HG02840 (cell line): Measurements from ENCODE around the gene SEPSECS.

Experiments
- ATAC-seq: cut with Tn5 transposase; IDR thresholded peaks from one replicate; pipeline ENCODE4 v1.9.1; 2021; ENCODE audit warnings: mild to moderate bottlenecking, moderate library complexity, moderate number of reproducible peaks; ENCODE audit not compliant: unreplicated experiment, low FRiP score

The SEPSECS gene

DNA sequence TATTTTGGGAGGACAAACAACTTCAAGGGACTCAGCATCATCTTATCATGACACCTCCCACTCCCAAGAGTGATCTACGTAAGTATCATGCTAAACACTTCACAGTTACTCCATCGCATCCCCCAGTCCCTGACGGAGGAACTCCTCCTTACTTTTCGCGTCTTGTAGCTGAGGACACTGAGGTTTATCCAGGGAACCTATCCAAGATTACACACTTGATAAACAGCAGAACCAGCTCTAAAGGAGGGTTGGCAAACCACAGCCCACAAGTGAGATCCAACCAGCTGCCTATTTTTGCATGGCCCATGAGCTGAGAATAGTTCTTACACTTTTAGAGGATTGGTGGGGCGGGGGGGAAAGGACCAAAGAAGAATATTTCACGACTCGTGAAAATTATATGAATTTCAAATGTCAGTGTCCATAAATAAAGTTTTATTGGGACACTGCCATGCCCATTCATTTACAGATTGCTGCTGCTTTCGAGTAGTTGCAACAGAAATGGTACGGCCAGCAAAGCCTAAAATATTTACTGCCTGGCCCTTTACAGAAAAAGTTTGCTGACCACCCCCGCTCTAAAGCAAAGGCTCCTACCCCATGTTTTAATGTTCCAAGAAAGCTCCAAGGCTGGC is 47.8 kb downstream of the SEPSECS start:
- ATAC-seq, result no peak

DNA sequence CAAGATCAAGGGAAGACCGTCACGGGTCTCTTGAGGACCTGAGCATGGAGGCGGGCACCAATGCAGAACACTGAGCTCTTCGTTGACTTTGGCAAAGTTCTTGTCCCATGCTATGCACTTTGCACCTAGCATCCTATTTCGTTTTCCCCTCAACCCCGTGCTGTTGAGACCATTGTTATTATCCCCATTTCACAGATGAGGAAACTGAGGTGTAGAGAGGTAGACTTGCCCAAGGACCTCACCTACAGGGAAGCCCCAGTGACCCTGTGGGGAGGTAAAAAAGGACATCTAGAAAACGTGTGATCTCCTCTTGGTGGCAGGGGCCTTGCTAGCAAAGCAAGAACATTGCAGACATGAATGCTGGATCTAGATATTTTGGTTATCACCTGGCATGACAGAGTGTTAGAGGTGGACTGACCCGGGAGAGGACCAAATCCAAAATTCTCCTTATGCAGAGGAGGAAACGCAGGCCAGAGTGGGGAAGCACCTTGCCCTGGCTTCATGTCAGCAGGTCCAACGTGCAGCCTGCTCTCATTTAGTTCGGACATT is 48.5 kb downstream of the SEPSECS start:
- no peak for ATAC-seq

DNA sequence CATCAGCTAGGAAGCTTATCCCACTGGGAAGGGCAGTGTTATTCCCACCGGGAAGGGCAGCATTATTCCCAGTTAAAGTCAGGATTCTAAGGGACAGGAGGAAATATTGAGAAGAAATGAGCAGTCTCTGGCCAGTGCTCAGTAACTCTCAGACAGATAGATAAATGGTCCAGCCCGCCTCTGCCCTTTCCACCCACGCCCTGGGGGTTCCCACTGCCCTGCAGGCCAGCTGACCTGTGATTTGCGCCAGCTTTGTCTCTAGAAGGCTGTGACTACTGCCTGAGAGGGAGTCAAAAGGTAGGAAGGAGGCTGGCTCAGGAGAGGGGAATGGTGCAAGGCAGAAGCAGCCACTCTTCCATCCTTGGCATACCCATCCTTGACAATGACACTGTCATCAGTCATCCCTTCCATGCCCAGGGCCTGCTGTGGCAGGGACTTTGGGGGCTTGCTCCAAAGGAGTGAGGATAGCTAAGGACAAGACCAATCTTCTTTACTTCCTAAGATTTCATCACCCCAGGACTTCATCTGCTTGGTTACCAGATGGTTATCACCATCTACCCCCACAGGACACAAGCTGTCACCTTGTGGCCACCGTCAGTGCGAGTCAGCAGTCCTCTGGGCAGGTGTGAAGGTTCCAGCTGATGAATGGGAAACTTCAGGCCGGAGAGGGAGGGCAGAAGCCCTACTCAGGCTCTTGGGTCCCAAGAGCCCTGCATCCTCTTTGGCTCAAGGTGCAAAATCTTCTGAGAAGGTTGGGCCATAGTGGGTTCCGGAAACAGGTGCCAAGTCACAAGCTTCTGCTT is 49.5 kb downstream of the SEPSECS start:
- no peak for ATAC-seq

DNA sequence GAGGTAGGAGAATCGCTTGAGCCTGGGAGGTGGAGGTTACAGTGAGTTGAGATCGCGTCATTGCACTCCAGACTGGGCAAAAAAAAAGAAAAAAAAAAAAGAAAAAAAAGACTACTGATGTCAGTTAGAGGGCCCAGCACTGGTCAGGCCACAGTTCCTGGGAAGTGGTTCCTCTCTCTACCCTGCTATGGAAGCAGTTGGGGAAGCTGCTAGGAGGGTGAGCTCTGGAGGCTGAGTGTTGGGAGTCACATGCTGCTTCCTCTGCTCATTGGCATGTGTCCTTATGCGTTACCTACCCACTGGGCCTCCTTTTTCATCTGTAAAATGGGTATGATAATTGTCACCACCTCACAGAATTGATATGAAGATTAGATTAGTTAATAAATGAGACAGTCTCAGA is 50.7 kb downstream of the SEPSECS start:
- no peak for ATAC-seq

DNA sequence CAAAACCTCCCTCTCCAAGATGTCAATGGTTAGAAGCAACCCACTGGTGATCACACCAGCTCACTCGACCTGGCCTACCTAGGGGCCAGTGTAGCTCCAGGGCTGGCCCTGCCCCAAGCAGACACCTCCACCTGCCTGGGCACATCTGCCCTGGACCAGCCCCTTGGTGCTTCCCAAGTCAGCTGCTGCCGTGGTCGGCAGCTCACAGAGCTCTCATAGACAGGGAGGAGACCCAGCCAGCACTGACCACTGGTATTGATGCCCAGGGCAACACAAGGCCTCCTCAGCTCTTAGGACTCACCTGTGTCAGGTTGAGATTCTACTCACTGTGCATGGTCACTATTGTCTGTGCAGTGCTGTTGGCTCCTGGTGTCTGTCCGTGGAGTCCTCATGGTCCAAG is 51.7 kb downstream of the SEPSECS start:
- no peak for ATAC-seq

DNA sequence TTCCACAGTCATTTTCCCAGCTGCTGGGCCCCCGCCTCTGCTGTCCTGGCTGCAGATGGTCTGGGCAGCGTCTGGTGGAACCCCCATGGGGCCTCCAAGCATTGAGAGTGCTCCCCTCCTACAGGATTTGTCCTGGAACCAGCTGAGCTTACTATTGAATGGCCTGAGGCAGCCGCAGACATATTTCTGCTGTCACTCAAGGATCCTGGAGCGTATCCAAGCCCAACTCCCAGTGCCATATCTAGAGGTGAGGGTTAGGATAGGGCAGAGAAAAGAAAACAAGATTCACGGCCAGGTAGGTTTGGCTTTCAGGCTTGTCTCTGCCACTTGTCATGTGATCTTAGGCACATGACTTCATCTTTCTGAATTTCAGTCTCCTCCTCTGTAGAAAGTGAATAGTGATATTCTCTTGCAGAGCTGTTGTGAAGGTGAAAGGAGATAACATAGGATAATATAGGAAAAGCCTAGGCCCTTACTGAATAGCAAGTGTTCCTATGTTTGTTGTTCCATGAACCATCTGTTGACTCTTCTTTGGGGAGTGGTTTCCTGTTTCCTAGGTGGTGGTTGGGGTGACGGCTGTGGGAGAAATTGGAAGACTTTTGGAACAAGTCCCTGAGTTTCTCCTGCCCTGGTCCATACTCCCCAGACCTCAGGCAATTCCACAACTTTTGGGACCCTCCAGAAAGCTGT is 52.3 kb downstream of the SEPSECS start:
- ATAC-seq, result no peak

DNA sequence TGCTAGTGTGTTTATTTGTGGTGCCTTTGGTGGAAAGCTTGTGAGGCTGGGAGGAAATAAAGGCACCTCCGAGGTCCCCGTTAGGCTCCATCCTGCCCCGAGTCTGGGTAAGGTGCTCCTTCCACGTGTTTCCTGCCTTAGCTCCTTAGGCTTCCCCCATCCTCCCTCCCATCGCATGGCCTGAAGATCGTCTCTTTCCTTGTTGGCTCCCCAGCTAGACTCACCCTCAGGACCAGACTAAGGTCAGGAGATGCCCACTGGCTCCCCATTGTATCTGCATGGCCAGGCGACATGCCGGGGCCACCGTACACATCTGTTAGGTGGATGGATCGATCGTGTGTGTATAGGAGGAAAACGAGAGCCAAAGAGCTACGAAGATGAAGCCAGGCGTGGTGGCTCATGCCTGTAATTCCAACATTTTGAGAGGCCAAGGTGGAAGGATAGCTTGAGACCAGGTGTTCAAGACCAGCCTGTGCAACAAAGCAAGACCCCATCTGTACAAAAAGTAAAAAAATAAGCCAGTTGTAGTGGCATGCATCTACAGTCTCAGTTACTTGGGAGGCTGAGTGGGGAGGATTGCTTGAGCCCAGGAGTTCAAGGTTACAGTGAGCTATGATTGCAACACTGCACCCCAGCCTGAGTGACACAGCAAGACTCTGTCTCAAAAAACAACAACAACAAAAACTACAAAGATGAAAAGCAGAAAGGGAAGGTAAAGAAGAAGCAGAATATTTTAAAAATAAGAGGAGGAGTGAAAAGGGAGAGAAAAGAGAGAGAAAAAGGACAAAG is 53.7 kb downstream of the SEPSECS start:
- no peak for ATAC-seq

DNA sequence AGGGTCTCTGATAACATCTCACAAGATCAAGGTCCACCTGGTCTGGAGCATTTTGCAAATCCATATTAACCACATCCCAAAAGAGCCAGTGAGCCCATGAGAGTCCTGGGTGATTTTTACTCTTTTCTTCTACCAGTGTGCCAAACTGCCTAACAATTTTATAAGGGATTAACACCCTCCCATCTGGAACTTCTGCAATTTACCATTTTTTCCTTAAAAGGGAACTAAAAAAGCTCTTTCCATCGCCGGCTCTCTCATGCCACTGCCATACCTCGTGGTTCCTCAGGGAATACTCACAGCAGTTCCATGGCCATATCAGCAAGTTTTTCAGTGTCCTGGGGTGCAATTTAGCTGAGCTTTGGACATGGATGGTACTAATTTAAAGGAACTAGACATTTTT is 55.7 kb downstream of the SEPSECS start:
- no peak for ATAC-seq

DNA sequence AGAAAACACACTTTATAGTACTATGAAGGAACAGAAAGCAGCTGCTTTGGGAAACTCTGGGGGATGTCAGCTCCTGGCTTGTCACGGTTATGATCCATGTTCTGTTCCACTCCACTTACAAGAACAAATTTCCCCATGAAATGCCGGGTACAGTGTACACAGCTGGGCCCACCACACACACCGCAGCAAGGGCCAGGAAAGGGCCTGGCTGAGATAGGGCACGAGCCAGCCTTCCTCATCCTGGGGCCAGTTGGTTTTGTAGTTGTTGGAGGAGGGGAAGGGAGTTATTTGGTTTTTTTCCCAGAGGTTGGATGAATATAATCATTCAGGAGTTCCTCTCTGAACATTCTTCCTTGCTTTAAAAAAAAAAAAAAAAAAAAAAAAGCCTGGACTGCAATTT is 56.8 kb downstream of the SEPSECS start:
- no peak for ATAC-seq

DNA sequence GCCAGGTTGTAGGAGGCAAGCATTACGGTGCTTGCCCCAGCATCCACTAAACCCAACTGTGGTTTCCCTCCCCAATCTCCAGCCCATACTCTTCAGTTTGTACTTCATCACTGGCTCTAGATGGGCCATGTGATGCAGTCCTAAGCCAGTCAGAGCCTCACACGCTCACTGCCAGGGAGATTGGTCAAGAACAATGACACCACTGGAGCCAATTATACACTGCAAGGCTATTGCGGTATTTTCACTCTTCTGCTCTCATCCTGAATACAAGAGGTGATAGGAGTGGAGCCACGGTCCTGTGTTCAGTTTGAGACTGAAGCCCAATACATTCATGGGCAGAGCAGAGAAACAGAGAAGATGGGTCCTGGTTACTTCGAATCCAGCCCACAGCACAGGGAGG is 58.4 kb downstream of the SEPSECS start:
- ATAC-seq, result no peak

DNA sequence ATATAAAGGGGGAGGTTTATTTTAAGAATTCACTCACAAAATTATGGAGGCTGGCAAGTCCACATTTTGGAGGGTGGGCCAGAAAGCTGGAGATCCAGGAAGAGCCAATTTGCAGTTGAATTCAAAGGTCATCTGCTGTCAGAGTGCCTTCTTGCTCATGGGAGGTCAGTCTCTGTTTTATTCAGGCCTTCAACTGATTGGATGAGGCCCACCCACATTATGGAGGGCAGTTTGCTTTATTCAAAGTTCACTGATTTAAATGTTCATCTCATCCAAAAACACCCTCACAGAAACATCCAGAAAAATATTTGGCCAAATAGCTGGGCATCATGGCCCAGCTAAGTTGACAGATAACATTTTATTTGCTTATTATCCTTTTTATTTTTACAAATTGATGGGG is 59.5 kb downstream of the SEPSECS start:
- ATAC-seq, result no peak

DNA sequence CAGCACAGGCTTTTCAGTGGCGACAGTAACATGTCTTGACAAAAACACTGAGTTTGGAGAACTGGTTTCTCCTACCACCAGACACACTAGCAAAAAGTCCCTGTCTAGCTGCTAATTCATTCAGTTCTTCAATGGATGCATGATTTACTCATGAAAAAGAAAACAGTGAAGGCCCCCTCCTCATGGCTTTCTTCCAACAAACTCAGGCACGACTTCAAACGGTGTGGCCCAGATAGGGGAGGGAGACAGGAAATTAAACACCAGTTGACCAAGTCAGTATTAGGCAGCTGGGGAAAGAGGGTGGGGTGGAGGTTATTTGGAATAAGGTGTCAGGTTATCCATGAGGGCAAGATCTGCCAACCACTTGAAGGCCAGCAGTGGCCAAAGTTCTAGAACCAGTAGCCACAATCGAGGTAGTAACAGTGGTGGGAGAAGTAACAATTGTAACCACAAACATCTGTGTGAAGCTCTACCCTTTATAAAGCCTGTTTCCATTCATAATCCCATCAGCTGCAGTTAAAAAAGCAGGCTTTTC is 60.2 kb downstream of the SEPSECS start:
- ATAC-seq, result no peak

DNA sequence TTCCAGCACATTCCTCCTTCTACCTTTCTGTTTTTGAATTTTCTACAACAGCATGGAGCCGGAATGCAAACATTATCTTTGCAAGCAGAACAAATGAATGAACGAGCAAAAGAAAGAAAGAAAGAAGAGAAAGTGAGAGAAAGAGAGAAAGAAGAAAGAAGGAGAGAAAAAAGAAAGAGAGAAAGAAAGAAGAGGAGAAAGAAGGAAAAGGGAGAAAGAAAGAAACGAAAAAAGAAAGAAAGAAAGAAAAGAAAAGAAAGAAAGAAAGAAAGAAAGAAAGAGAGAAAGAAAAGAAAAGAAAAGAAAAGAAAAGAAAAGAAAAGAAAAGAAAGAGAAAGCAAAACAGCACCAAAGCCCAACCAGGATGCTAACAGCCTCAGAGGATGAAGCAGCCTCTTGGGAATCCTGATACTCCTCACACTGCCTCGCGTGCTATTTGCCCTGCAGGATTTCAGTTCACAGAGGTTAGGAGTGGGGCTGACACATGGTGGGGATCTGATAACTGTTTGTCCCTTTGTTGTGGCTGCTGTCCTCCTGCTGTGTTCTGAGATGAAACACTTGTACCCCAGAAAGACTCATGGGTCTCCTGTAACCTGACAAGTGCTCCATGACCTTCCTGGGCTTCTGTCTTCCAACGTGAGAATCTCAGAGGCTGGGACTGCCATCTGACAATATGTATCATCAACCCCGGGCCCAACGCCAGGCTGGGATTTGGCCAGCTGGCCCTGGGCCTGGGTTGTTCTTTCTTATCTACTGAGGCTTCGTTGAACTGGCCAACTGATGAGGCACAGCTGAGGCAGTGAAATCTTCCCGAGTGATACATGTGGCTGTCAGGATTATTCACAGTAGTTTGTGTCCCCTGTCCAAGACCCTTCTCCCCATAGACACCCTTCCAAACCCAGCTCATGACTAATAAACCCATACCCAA is 61.0 kb downstream of the SEPSECS start:
- ATAC-seq, result no peak

DNA sequence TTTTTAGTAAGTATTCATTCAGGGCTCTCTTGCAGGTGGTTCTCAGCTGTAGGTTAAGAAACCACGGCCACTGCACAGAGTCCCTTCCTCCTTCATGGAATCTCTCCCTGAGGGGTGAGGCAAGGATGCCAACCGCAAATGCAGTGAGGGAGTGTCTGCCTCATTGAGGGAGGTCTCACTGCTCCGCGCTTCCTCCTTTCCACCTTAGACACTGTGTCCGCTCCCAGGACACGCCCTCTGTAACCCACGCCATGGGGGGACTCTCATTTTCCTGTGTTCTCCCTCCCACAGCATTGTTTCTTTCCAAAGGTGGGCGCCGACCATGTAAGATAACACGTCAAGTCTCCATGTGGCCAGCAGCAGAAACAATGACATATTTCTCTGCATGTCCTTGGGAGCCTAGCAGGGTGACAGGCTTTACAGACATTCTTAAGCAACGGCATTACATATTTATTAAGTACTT is 63.2 kb downstream of the SEPSECS start:
- no peak for ATAC-seq

DNA sequence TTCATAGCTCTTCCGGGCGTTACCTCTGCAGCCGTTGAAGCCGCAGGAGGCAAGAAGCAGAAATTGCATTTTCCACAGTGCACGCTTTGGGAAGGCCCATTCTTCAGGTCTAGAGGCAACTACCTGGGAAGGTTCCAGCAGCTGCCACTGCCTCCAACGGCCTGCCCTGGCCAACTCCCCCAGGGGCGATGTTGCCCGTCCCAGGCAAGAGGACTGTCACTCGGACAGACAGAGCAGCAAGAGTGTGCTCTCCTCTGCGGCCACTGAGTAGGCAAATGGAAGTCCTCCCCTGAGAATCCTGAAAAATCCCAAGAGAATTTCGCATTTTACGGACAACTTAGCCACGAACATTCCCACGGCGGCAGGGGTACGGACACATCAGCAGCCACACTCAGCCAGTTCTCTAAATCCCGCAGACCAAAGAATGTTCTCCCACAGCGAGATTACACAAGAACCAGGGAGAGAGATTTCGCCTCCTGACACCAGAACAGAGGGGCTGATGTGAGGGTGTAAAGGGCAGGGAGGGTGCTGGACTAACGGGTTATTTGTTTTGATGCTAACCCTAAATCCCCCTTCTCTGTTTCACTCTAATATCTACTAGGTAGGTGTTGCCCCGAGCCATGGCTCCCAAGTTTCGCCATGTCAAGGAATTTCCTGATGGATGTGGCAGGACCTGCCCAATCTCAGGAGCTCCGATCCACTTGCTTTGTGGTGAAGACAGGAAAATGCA is 63.8 kb downstream of the SEPSECS start:
- ATAC-seq, result no peak

DNA sequence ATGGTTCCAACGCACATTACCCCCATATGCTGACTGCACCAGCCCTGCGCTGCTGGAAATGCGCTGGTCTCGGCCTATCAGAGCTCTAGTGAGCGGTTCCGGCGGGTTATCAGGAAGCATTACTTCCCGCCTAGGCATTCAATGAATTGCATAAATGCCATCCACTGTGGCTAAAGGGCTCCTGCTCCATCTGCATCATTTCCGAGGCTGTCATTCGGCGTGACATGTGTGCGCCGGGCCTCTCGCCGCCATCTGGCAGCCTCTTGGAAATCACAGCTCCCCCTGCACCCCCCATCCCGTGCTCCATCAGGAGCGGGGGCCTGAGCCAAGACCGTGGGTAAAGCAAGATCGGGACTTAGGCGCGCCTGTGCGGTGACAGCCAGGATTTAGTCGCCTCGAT is 64.4 kb downstream of the SEPSECS start:
- ATAC-seq, result no peak

DNA sequence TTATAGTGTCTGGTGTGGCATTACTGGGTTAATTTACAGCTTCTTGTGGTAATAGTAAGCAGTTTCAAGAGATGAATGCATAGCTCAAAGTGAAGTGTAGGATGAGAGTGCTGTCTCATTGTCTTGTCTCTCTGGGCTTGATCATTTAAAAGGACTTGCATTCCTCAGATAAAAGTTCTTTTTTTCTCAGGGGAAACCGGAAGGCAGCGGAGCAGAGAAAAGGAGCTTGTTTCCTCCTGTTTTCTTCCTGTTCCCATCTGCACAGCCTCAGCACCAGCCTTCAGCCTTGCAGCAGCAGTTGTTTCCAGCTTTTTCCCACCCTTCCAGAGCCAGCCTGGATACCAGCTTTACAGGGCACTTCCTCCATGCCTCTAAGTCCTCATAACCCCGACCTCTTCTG is 68.1 kb downstream of the SEPSECS start:
- no peak for ATAC-seq

DNA sequence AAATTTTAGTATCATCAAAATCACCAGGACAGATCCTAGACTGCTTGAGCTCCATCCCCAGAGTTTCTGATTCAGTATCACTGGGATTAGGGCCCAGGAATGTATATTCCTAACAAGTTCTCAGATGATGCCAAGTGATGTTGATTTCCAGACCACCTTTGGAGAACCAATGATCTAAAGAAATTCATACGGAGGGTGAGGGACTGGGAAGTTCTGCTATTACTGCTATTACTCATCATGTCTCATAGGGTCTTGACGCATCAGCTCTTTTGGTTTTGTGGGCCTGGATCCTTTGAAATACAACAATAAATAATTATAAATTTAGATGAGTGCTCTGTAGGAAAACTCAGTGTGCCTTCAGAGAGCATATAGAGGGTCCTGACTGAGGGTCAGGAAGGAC is 69.7 kb downstream of the SEPSECS start:
- no peak for ATAC-seq
